HK-2 (cell line): Measurements from ENCODE around the gene VCAM1.
"Not testable (repeated sequence)": the region's sequence is repeated elsewhere in the genome, so short reads cannot be mapped to it uniquely, and the experiment has no call there.

Experiments
- DNase-seq: peaks from one replicate; pipeline ENCODE4 v3.0.0-alpha.2; 2018; ENCODE audit not compliant: unreplicated experiment

VCAM1 gene

GRCh38 chr1:100780814-100781213 lies 61.3 kb downstream of the VCAM1 start:
- DNase-seq: no peak

- not testable (repeated sequence) for DNase-seq
Measured at GRCh38 chr1:100781728-100782127, 62.2 kb downstream of the VCAM1 start.

GRCh38 chr1:100782473-100783039 lies 63.0 kb downstream of the VCAM1 start:
- DNase-seq: no peak

GRCh38 chr1:100785470-100786052 lies 66.0 kb downstream of the VCAM1 start:
- no peak for DNase-seq

- no peak for DNase-seq
Measured at GRCh38 chr1:100786870-100787269, 67.3 kb downstream of the VCAM1 start.
